Measurements from ENCODE around the gene INPP5A.
"Not testable (repeated sequence)": the region's sequence is repeated elsewhere in the genome, so short reads cannot be mapped to it uniquely, and the experiment has no call there.

Gene INPP5A

GRCh38 chr10:132676193-132676891 is 138.8 kb downstream of the INPP5A start:
- no peak for DNase-seq (ENCODE audit: low read depth in 2 of 2)

GRCh38 chr10:132677096-132677472 is 139.5 kb downstream of the INPP5A start:
- DNase-seq (ENCODE audit: low read depth in 2 of 2), result no peak

- no peak for DNase-seq (ENCODE audit: low read depth in 2 of 2)
Measured at GRCh38 chr10:132677473-132678227, 140.1 kb downstream of the INPP5A start.

- no peak for DNase-seq (ENCODE audit: low read depth in 2 of 2)
Measured at GRCh38 chr10:132678436-132679216, 141.0 kb downstream of the INPP5A start.

GRCh38 chr10:132679217-132679595 is 141.6 kb downstream of the INPP5A start:
- DNase-seq (ENCODE audit: low read depth in 2 of 2), result no peak

- DNase-seq (ENCODE audit: low read depth in 2 of 2), result no peak
Measured at GRCh38 chr10:132679640-132680039, 142.1 kb downstream of the INPP5A start.

GRCh38 chr10:132680741-132681140 is 143.2 kb downstream of the INPP5A start:
- not testable (repeated sequence) for DNase-seq (ENCODE audit: low read depth in 2 of 2)

GRCh38 chr10:132681858-132682755 is 144.5 kb downstream of the INPP5A start:
- DNase-seq (ENCODE audit: low read depth in 2 of 2), result no peak

- no peak for DNase-seq (ENCODE audit: low read depth in 2 of 2)
Measured at GRCh38 chr10:132684164-132684891, 146.7 kb downstream of the INPP5A start.

- no peak for DNase-seq (ENCODE audit: low read depth in 2 of 2)
Measured at GRCh38 chr10:132685101-132685891, 147.7 kb downstream of the INPP5A start.

- no peak for DNase-seq (ENCODE audit: low read depth in 2 of 2)
Measured at GRCh38 chr10:132685921-132686680, 148.5 kb downstream of the INPP5A start.

- no peak for DNase-seq (ENCODE audit: low read depth in 2 of 2)
Measured at GRCh38 chr10:132687181-132687892, 149.8 kb downstream of the INPP5A start.

GRCh38 chr10:132687893-132688579 is 150.4 kb downstream of the INPP5A start:
- DNase-seq (ENCODE audit: low read depth in 2 of 2), result no peak

GRCh38 chr10:132688580-132689420 is 151.2 kb downstream of the INPP5A start:
- no peak for DNase-seq (ENCODE audit: low read depth in 2 of 2)

- DNase-seq (ENCODE audit: low read depth in 2 of 2), result no peak
Measured at GRCh38 chr10:132689721-132690360, 152.3 kb downstream of the INPP5A start.

- DNase-seq (ENCODE audit: low read depth in 2 of 2), result no peak
Measured at GRCh38 chr10:132690401-132690800, 152.8 kb downstream of the INPP5A start.
